Measurements from ENCODE around the gene PLEKHF1.
"Not testable (repeated sequence)": the region's sequence is repeated elsewhere in the genome, so short reads cannot be mapped to it uniquely, and the experiment has no call there.

Gene PLEKHF1

GRCh38 chr19:29702161-29702962, 37.1 kb downstream of the PLEKHF1 start:
- DNase-seq (ENCODE audit: low read depth) = no peak

GRCh38 chr19:29702963-29703320, 37.7 kb downstream of the PLEKHF1 start:
- DNase-seq (ENCODE audit: low read depth) = no peak

GRCh38 chr19:29704562-29705558, 39.6 kb downstream of the PLEKHF1 start:
- DNase-seq (ENCODE audit: low read depth) = no peak

- no peak for DNase-seq (ENCODE audit: low read depth)
Observed at GRCh38 chr19:29705706-29706105, 40.4 kb downstream of the PLEKHF1 start.

- DNase-seq (ENCODE audit: low read depth) = no peak
Observed at GRCh38 chr19:29706635-29707034, 41.4 kb downstream of the PLEKHF1 start.

GRCh38 chr19:29708554-29709439, 43.5 kb downstream of the PLEKHF1 start:
- no peak for DNase-seq (ENCODE audit: low read depth)

GRCh38 chr19:29709440-29709798, 44.2 kb downstream of the PLEKHF1 start:
- DNase-seq (ENCODE audit: low read depth) = not testable (repeated sequence)

- DNase-seq (ENCODE audit: low read depth) = no peak
Observed at GRCh38 chr19:29711584-29712132, 46.4 kb downstream of the PLEKHF1 start.

- no peak for DNase-seq (ENCODE audit: low read depth)
Observed at GRCh38 chr19:29712744-29713516, 47.7 kb downstream of the PLEKHF1 start.

GRCh38 chr19:29714371-29714952, 49.2 kb downstream of the PLEKHF1 start:
- DNase-seq (ENCODE audit: low read depth) = no peak

GRCh38 chr19:29714953-29715700, 49.9 kb downstream of the PLEKHF1 start, which contains the start of gene C19orf12:
TSS of gene C19orf12 (minus strand) at chr19:29715261. CDS start at chr19:29708413, 6,848 bp downstream.
- no peak for DNase-seq (ENCODE audit: low read depth)

GRCh38 chr19:29715701-29716581, 50.7 kb downstream of the PLEKHF1 start:
- no peak for DNase-seq (ENCODE audit: low read depth)

- DNase-seq (ENCODE audit: low read depth) = no peak
Observed at GRCh38 chr19:29717051-29717450, 51.8 kb downstream of the PLEKHF1 start.

- no peak for DNase-seq (ENCODE audit: low read depth)
Observed at GRCh38 chr19:29724102-29724641, 58.9 kb downstream of the PLEKHF1 start.

GRCh38 chr19:29724746-29725145, 59.5 kb downstream of the PLEKHF1 start:
- DNase-seq (ENCODE audit: low read depth) = no peak

Data from HS-27A (cell line).